Stomach (tissue), 4 donors: ENCODE measurements around the gene LILRA1.

Experiments
- EP300 ChIP-seq: sonication (generic); formaldehyde crosslinking; IDR thresholded peaks from one replicate; pipeline ENCODE4 v1.6.1; 2017; ENCODE audit warnings: antibody characterized with exemption
- POLR2A ChIP-seq, 4 donors: fragments of 450-650 bp; IDR thresholded peaks; one replicate each; pipeline ENCODE4 v1.6.1; 2016; ENCODE audit warnings: antibody characterized with exemption in 4 of 4, control low read depth in 2 of 4, mild to moderate bottlenecking in 1 of 4, moderate library complexity in 1 of 4
- TF ChIP-seq, protein P1 (sequence below), 7 experiments: fragments of 450-650 bp in 4 of 7; fragments of 200-600 bp in 3 of 7; sonication (generic) in 3 of 7; IDR thresholded peaks; one replicate each; pipeline ENCODE4 v1.5.1; 2016 to 2019; ENCODE audit warnings: antibody characterized with exemption in 7 of 7, control low read depth in 2 of 7, mild to moderate bottlenecking in 1 of 7

DNA sequence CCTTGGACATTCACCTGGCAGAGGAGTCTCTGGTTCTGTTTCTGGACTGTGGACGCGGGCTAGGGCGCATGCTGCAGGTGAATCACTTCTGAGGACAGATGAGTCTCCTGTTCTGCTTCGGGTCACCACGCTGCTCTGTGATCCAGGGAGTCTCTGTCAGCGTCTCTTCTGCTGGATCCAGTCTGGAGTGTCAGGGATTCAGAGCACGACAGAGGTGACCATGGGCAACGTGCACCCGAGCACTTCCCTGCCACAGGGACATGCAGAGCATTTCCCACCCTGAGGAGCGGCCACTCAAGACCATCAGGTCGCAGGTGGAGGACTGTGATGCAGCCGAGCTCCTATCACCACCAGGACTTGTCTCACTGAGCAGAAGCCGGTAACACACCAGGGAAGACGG is 44.2 kb upstream of the LILRA1 start:
- TF ChIP-seq, protein P1, sequence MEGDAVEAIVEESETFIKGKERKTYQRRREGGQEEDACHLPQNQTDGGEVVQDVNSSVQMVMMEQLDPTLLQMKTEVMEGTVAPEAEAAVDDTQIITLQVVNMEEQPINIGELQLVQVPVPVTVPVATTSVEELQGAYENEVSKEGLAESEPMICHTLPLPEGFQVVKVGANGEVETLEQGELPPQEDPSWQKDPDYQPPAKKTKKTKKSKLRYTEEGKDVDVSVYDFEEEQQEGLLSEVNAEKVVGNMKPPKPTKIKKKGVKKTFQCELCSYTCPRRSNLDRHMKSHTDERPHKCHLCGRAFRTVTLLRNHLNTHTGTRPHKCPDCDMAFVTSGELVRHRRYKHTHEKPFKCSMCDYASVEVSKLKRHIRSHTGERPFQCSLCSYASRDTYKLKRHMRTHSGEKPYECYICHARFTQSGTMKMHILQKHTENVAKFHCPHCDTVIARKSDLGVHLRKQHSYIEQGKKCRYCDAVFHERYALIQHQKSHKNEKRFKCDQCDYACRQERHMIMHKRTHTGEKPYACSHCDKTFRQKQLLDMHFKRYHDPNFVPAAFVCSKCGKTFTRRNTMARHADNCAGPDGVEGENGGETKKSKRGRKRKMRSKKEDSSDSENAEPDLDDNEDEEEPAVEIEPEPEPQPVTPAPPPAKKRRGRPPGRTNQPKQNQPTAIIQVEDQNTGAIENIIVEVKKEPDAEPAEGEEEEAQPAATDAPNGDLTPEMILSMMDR (IDR thresholded peaks at IDR 0.05): no peak
- no peak for TF ChIP-seq POLR2A (IDR thresholded peaks at IDR 0.05)
- no peak for TF ChIP-seq EP300
